HG02870 (cell line): Measurements from ENCODE around the gene NDUFS2.
A peak's percentile ranks its signal among the peaks of the same experiment; 100 is the strongest.
"Not testable (repeated sequence)": the region's sequence is repeated elsewhere in the genome, so short reads cannot be mapped to it uniquely, and the experiment has no call there.

Source experiments
- ATAC-seq: cut with Tn5 transposase; IDR thresholded peaks from one replicate; pipeline ENCODE4 v1.9.1; 2021; ENCODE audit warnings: mild to moderate bottlenecking, moderate library complexity; ENCODE audit not compliant: unreplicated experiment

The NDUFS2 gene

DNA sequence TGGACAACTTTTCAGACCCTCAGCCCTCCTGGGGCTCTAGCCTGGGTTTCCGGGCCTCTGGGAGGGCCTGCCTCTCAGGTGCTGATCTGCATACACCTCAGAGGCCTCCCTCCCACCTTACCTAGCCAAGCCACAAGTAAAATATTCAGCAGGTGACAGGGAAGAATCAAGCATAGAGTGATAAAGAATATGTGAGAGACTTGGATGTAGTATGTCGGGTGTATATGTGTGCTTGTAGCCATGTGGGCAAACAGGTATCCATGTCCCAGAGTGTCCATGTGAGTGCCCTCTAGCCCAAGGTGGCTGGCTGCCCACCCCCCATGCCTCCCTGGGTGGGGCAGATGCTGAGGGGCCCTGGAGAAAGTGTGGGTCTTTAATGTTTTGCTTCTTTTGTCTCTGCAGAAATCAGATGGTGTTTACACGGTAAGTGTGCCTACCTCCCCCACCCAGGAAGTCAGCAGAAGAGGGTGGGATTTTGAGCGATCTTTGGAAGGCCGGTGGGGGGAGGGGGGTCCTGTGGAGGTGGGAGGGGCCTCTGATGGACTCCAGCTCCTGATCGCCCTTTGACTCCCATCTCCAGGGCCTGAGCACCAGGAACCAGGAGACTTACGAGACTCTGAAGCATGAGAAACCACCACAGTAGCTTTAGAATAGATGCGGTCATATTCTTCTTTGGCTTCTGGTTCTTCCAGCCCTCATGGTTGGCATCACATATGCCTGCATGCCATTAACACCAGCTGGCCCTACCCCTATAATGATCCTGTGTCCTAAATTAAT is 16.3 kb downstream of the NDUFS2 start:
- ATAC-seq: no peak

DNA sequence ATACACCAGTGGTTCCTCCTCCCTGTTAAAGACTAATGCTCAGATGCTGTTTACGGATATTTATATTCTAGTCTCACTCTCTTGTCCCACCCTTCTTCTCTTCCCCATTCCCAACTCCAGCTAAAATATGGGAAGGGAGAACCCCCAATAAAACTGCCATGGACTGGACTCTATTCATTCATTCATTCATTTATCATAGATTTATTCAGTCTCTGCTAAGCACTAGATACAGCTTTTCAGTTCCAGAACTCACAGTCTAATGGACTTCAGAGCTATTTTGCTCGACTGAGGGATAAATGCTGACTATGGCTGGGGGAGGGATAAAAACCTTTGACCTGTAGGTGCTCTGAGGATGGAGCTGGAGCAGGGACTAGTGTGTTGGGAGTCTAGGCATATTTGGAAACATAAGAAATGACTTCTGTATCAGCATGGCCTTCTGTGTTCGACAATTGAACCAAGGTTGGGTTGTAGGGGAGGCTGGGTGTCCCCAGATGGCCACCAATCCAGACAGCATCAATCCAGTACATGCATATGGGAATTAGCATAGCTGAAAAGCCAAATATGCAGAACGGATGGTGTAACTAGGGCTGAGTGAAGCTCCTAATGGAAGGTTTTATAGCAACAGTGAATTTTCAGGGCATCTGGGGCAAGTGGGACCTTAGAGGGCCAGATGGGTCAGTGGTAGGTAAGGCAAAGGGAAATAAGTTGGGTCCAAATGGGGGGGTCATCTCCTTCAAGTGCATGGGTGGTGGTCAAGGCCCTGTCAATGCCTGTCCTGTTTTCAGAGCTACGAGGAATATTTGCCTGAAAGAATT is 17.1 kb downstream of the NDUFS2 start:
- no peak for ATAC-seq

DNA sequence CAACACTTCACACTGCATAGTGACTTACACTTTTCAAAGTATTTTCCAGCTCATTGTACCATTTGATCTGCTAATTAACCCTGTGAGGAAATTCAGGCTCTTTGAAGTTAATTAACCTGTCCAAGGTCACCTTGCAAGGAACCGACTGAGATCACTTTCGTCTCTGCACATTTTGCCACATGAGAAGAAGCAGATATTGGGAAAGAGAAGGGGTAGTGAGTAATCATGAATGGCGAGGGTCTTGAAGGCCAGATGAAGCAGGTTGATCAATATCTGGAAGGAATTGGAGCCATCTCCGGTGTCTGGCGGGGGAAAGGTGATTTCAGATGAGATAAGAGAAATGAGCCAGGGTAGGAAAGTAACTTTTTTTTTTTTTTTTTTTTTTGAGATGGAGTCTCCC is 17.8 kb downstream of the NDUFS2 start:
- ATAC-seq: no peak

DNA sequence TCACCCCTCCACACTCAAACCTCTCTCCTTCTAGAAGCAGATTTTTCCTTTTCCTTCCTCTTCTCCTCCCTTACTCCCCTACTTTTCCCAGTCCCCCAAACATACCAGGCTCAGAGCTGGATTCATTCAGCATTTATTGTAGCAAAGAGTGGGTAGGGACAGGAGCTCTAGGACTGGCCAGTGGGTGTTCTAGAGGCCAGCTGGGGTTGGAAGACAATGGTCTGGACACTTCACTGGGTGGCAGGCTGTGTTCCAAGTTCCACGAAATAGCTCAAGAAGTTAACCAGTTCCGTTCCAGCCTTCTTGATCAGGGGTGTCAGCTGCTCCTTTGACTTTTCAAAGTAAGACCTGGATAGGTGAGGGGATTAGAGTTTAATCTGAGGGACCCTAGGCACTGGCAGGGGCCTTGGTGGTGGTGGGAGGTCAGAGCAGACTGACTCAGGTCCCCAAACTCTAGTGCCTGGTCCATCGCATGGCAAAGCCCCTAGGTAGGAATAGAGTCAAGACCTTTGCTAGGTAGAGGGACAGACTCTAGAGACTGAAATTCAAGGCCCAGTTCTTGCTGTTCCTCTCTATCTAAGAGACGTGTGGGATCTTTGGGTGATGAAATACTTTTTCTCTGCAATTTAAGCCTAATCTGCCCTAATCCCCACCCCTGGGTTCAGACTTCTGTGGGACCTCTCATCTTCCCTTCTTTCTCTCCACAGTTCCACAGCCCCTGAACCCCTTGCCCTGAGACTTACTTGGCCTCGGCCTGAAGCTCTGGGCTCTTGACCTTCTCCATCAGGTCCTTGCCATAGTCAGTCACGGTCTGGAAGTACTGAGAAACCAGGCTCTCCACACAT is 20.2 kb downstream of the NDUFS2 start:
- ATAC-seq: no peak

DNA sequence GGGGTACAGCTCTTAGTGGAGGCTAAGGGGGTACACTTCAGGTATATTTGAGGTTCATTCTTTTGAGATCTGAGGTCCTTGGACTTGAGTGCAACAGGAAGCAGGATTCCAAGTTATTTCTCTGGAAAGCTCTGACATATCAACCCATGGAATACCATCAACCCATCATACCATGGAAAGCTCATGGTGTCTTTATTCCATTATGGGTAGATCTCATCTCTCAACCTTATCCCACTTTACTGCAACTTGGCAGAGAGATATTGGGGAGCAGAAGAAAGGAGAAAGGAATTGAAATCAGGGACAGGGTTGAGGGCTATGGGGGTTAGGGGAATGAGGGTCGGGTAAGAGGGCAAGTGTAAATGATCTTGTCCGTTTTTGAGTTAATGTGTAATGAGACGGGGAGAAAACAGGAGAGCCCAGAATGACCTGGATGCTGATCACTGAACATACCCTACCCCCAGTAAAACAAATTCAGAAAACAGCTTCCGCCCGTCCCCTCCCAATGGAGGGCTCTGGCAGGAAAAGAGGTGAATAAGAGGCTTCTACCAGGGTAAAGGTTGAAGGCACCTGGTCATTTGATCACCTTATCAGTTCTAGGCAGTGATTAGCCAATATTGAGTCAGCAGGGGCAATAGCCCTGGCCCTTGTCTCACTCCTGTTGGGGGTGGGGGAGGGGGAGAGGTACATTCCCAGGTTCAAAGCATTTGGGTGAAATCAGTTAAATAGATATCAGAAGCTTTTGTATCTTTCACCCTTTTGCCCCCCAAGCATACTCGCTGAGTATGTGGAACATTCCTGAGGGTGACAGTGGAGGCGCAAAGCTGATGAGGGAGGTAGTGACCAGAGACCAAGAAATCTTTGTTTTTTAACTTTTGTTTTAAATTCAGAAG is 21.9 kb downstream of the NDUFS2 start:
- no peak for ATAC-seq

DNA sequence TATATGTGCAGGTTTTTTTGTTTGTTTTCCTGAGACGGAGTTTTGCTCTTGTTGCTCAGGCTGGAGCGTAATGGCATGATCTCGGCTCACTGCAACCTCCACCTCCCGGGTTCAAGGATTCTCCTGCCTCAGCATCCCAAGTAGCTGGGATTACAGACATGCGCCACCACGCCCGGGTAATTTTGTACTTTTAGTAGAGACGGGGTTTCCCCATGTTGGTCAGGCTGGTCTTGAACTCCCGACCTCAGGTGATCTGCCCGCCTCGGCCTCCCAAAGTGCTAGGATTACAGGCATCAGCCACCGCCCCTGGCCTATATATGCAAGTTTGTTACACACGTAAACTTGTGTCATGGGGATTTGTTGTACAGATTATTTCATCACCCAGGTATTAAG is 22.5 kb downstream of the NDUFS2 start:
- ATAC-seq: not testable (repeated sequence)

DNA sequence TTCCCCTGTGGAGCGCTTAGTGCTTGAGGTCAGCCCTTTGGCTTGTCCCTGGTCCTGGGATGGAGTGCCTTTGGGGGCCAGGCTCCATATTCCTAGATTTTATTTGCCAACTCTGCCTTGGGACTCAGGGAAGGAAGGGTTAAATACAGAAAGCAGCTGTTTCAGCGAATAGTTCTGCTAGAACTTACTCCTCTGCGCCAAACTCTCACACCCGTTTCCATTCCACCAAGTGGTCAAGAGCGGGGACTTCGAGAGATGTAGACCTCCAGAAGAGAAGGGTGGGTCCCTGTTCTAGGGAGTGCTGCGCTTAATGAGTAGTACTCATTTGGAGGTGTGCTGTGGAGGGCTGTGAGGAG is 23.0 kb downstream of the NDUFS2 start:
- ATAC-seq: no peak

DNA sequence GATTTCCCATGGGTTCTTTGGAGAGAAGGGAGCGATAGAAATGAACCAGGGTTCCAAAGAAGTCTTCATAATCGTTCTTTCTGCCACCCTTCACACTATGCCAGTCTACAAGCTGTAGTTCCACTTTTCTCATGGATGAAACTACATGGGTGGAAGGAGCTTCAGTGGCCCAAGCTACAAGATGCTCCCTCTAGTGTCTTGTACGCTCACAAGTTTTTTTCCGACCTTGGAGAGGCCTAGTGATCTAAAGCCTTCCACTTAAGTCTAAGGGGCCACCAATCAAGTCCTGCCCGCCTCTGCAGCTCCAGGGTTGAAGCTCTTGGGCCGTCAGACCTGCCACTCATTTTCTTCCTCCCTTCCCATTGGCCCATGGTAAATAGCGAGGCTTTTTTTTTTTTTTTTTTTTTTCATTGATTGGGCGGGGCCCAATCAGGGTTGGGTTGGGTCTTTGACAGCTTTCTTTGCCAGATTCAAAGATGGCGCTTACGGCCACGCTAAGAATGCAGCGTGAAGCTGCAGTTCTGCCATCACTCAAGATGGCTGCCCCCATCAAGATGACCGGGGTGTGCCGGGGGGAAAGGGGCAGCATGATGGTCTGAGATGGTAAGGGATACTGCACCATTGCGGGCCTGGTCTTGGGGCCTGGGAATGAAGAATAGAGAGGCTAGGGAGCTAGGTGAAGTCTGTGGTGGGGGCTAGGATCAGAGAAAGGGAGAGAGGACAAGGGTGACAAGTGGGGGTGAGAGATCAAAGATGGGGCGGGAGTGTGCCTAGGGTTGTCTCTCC is 23.6 kb downstream of the NDUFS2 start, which contains the start of gene TOMM40L:
Gene TOMM40L, plus strand, starts transcription at position 527 of the 786 bp plus-strand sequence. CDS start 430 bp downstream, outside the sequence.
- peak; percentile 97 for ATAC-seq

DNA sequence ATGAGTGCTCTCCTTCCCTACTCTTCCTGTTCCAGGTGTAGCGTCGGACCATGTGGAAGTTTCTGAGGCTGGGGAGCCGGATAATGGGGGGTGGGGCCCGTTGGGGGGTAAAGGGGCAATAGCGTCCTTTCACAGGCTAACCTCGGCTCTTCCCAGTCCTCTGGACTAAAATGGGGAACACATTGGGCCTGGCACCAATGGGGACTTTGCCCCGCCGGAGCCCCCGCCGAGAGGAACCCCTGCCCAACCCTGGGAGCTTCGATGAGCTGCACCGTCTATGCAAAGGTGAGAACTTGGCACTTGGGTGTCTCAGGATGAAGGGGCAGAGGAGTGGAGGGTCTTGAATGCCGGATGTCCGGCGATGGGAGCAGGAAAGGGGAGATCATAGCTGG is 24.1 kb downstream of the NDUFS2 start:
- no peak for ATAC-seq

DNA sequence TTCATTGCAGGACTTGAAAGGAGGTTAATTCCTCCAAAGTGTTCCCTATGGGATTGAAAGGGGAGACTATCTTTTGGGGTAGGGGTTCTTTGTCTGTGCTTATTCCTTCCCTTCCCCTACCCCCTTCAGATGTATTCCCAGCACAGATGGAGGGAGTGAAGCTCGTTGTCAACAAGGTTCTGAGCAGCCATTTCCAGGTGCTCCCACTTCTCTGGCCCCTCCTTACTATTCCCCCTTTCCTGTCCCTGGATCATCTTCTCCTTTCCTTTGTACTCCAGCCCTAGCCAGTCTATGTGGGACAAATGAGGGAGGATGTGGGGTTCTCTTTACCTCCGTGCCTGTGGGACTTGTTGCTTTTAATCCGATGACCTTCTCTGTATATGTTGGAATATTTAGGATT is 24.6 kb downstream of the NDUFS2 start:
- no peak for ATAC-seq

DNA sequence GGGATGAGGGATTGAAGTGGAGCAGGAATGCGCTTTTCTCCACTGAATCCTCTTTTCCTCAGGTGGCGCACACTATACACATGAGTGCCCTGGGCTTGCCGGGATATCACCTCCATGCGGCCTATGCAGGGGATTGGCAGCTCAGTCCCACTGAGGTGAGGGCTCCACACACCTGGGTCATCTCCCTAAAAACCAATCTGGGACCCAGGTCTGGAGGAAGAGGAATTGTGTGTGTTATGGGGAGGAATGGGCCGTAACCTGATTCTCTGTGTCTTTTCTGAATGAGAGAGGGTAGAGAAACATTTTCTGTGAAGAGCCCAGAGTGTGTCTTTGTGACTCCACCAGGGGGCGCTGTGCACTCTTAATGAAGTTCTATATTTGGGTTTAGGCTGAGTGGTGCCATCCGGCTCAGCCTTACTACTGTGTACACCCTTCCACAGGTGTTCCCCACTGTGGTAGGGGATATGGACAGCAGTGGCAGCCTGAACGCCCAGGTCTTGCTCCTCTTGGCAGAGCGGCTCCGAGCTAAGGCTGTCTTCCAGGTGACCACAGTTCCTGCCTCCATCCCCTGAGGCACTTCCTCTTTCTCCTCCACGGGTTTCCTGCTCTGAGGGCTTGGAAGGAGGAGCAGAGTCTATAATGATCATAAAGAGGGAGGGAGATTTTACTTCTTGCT is 25.2 kb downstream of the NDUFS2 start:
- ATAC-seq: no peak

DNA sequence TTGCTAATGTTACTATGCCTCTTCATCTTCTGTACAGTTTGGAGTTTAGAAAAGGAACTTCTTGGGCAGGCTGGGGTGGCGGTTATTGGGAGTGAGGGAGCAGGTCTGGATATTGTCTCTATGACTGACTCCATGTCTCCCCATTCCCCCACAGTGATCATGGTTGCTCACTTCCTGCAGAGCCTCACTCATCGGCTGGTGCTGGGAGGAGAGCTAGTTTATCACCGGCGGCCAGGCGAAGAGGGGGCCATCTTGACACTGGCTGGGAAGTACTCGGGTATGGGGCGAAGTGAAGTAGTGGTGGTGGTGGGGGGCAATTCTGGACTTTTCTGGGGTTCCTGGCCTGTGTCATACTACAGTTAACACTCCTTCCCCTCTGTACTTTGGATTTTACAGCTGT is 25.9 kb downstream of the NDUFS2 start:
- ATAC-seq: no peak

DNA sequence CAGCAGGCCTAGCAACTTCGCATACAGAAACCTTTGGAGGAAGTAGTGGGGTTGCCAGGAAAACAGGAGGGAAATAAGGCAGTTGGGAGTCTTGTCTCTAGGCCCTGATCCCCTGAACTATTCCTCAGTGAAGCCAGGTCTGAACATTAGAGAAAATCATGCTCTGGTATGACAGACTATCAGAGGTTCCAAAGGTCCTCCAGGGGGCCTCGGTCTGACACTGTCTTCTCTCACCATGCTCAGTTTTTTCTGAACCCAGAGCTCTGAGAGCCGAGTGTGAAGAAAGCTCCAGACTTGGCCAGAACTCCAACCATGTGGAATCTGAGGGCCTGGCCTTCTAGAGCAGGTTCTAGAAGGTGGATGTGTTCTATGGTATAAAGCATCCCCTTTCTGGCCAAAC is 27.7 kb downstream of the NDUFS2 start:
- ATAC-seq: no peak

DNA sequence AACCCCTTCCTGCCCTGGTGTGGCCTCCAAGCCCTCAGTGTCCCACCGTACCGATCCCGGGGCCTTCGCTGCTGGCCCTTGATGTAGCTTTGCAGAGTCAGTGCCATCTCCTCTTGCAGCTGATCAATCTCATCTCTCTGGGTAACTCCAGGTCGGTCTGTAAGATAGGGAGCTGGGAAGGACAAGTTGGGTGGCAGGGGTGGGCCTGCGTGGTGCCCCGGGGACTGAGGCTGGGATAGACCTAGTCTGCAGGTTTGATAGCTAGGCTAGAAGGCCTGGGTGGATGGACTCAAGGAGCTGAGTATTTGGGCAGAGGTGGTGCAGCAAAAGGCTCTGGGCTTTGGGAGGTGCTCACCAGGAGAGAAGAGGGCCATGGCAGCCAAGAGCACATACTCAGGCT is 28.6 kb downstream of the NDUFS2 start:
- no peak for ATAC-seq

DNA sequence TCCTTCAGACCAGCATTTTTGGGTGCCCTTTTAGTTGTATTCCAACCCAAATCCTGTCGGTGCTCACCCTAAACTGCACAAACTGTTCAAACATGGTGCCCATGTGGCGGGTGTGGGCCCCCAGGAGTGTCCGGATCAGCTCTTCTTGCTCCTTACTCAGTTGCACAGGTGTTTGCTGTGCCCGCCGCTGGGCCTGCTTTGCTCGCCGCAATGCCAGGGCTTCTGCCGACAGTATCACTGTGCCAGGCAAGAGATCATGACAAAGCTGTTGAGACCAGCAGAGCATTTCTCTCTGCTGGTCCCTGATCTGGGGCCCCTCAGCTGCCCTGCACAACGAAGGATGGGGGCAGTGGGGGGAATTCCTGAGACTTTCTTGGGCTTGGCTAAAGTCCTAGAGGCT is 30.9 kb downstream of the NDUFS2 start:
- no peak for ATAC-seq

DNA sequence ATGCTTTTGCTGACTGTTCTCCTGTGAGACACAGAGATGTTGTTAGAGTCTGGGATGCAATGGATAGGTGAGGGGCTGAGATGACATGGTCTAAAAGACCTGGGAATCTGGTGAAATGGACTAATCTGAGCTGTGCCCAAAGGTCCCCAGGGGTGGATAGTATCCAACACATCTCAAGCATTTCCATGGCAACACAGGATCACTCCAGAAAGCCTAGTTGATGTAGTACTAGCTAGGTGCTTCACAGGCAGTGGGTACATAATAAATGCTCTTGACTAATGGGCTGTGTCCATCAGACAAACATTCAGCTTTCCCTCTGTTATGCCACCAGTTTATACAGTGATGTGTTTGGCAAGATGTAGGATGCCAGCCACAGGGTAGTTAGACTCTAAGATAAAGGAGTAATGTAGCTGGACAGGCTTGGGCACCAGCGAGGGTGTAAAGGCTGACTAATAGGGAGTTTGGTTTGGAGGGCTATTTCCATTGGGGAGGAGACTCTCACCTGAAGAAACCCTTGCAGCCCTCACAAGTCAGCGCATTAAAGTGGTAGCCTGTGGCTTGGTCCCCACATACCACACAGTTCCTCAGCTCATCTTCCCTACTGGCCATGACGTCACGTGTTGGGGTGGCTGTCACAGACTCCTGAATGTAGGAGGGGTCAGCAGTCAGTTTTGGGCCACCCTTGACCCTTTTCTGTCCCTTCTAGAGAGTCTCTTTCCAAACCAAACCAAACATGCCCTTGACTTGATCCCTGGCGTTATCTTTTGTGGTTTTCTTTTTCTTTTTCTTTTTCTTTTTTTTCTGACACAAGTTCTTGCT is 34.0 kb downstream of the NDUFS2 start:
- ATAC-seq: no peak

DNA sequence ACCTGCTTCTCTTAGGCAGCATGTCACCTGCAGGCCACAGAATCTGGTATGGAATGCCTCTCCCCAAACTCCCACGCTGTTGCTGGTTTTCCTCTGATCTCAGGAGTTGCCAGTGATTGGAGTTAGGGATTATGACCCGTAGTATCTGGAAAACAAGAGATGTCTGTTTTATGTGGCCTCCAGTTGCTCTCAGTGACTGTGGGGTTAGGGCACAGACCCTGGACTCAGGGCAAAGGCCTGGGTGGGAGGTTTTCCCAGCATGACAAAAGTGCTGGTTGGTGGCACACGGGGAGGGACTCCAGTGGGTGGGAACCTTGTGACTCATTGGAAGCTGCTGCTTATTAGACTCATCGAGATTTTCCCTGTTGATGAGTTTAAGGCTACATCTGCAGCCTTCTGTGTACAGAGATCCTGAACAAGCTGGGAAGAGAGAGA is 35.9 kb downstream of the NDUFS2 start, which contains the start of gene NR1I3:
Gene NR1I3, minus strand, starts transcription at position 165 of the 435 bp plus-strand sequence. CDS start 1,638 bp downstream, outside the sequence.
- no peak for ATAC-seq

DNA sequence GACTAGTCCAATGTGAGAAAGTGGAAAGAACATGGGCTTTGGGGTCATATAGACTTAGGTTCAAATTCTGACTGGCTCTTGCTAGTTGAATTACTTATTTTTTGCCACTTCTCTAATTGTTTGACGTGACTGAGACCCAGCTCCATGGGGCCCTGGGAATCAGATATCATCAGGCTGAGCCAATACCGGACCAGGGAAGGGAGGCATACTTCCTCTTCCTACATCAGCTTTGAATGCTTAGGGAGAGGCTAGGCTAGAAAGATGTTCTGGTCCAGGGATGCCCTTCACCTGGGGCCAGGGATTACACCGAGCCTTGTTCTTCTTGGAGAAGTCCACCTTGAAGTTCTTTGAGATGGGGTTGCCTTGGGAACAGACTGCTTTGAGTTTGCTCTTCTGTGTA is 39.5 kb downstream of the NDUFS2 start:
- no peak for ATAC-seq
